Smooth muscle cell (in vitro differentiated cells): ENCODE data around the gene EHBP1L1. TPM values are rescaled to one million over a fixed set of nuclear protein-coding genes. Genes with fewer than 3 reads are reported as not detected.

ENCODE experiments used
- DNase-seq: peaks from one replicate; lab custom pipeline; 2025; ENCODE audit not compliant: unreplicated experiment; lab: John Stamatoyannopoulos, UW
- H2AFZ ChIP-seq: fragments of 200-600 bp; sonication (generic); 2 replicates; pipeline ENCODE4 v1.6.0; 2016; ENCODE audit warnings: antibody characterized with exemption, low read depth, mild to moderate bottlenecking
- H3F3A ChIP-seq: fragments of 200-600 bp; sonication (generic); 2 replicates; pipeline ENCODE4 v1.6.0; 2017; ENCODE audit warnings: antibody characterized with exemption, low read depth
- H3K27ac ChIP-seq: fragments of 200-600 bp; sonication (generic); 2 replicates; pipeline ENCODE4 v1.5.1; 2016; ENCODE audit warnings: low read depth, mild to moderate bottlenecking
- H3K27me3 ChIP-seq: fragments of 200-600 bp; sonication (generic); 2 replicates; pipeline ENCODE4 v1.6.1; 2016; ENCODE audit warnings: low read depth, mild to moderate bottlenecking
- H3K36me3 ChIP-seq: fragments of 200-600 bp; sonication (generic); 2 replicates; pipeline ENCODE4 v1.5.1; 2016; ENCODE audit warnings: low read depth
- H3K4me1 ChIP-seq: fragments of 200-600 bp; sonication (generic); 2 replicates; pipeline ENCODE4 v1.5.1; 2016; ENCODE audit warnings: low read depth
- H3K4me2 ChIP-seq: fragments of 200-600 bp; sonication (generic); 2 replicates; pipeline ENCODE4 v1.6.0; 2016; ENCODE audit warnings: mild to moderate bottlenecking
- H3K4me3 ChIP-seq: fragments of 200-600 bp; sonication (generic); 2 replicates; pipeline ENCODE4 v1.5.1; 2016; ENCODE audit warnings: mild to moderate bottlenecking
- H3K79me2 ChIP-seq: fragments of 200-600 bp; sonication (generic); 2 replicates; pipeline ENCODE4 v1.6.0; 2016; ENCODE audit warnings: low read depth, mild to moderate bottlenecking
- H3K9ac ChIP-seq: fragments of 200-600 bp; sonication (generic); 2 replicates; pipeline ENCODE4 v1.6.0; 2016; ENCODE audit warnings: low read depth
- H3K9me3 ChIP-seq: fragments of 200-600 bp; sonication (generic); replicated peaks from 2 replicates; pipeline ENCODE4 v1.5.1; 2016; ENCODE audit warnings: low read depth
- H4K20me1 ChIP-seq: fragments of 200-600 bp; sonication (generic); 2 replicates; pipeline ENCODE4 v1.6.0; 2016; ENCODE audit warnings: low read depth
- CTCF ChIP-seq: fragments of 200-600 bp; sonication (generic); IDR thresholded peaks from 2 replicates; pipeline ENCODE4 v1.5.1; 2017; ENCODE audit warnings: borderline replicate concordance, mild to moderate bottlenecking, antibody characterized with exemption; ENCODE audit not compliant: insufficient read depth, poor library complexity, severe bottlenecking
- WGBS: methylation state at CpG from one replicate; pipeline ENCODE4 v1.1.7; 2016; ENCODE audit warnings: low lambda C conversion rate; 5-methylcytosine and 5-hydroxymethylcytosine counted together
- polyA plus RNA-seq: library from polyadenylated mRNA; unstranded; fragments of >200 nt; fragmentation: Nextera tagmentation; extraction: Ambion mirVana; gene quantifications from 2 replicates; pipeline ENCODE4 v1.2.1, GENCODE V29; 2016
- total RNA-seq: library from RNA; depleted of rRNA; stranded (reverse); fragments of >200 nt; gene quantifications from 2 replicates; pipeline ENCODE4 v1.2.3, GENCODE V29; 2014

The EHBP1L1 gene
- total and polyA plus RNA-seq, 2 experiments from 2014 or later, result 5.1 to 29.5 TPM

- no peak for DNase-seq
- 79% methylated on average over 18 of the region's 18 CpGs for WGBS
- Histone ChIP-seq H3K4me3 (no peak overlapping the region), H4K20me1 (peaks cover 71% of the 10 kb centered on the region), H3K9me3 (no peaks in the 10 kb centered on the region), H3K79me2 (no peaks in the 10 kb centered on the region), H3K4me2 (no peak overlapping the region), H3K27ac (no peak overlapping the region), H3K4me1 (peaks cover 11% of the 10 kb centered on the region), H3K36me3 (no peaks in the 10 kb centered on the region), H2AFZ (no peak overlapping the region), H3K27me3 (no peaks in the 10 kb centered on the region), H3F3A (peaks cover 31% of the 10 kb centered on the region), H3K9ac (no peak overlapping the region)
- no peak for TF ChIP-seq CTCF
Measured at GRCh38 chr11:65537620-65538231, 38.1 kb upstream of the EHBP1L1 start.

GRCh38 chr11:65538232-65538914, 37.5 kb upstream of the EHBP1L1 start:
- no peak overlapping the region for H2AFZ ChIP-seq
- H3K36me3 ChIP-seq, result no peaks in the 10 kb centered on the region
- no peak overlapping the region for H3K4me3 ChIP-seq
- no peaks in the 10 kb centered on the region for H3K9me3 ChIP-seq
- no peak overlapping the region for H3K27ac ChIP-seq
- H4K20me1 ChIP-seq, result peaks cover 65% of the 10 kb centered on the region
- peaks cover 25% of the 10 kb centered on the region for H3F3A ChIP-seq
- WGBS, result 88% methylated on average over 43 of the region's 43 CpGs
- peak overlapping the region; percentile 83 for H3K4me2 ChIP-seq
- DNase-seq, result no peak
- H3K4me1 ChIP-seq, result peaks cover 11% of the 10 kb centered on the region
- no peak for TF ChIP-seq CTCF
- H3K27me3 ChIP-seq, result no peaks in the 10 kb centered on the region
- H3K79me2 ChIP-seq, result no peaks in the 10 kb centered on the region
- no peak overlapping the region for H3K9ac ChIP-seq

GRCh38 chr11:65538915-65539743, 36.7 kb upstream of the EHBP1L1 start:
- TF ChIP-seq CTCF, result no peak
- 13% methylated on average over 62 of the region's 92 CpGs for WGBS
- H4K20me1 ChIP-seq, result peaks cover 57% of the 10 kb centered on the region
- H3K9ac ChIP-seq, result no peak overlapping the region
- no peak overlapping the region for H2AFZ ChIP-seq
- H3K27me3 ChIP-seq, result no peaks in the 10 kb centered on the region
- no peaks in the 10 kb centered on the region for H3K9me3 ChIP-seq
- no peaks in the 10 kb centered on the region for H3K79me2 ChIP-seq
- peaks cover 11% of the 10 kb centered on the region for H3K4me1 ChIP-seq
- H3K27ac ChIP-seq, result peak overlapping the region; percentile 24
- H3K4me3 ChIP-seq, result peak overlapping the region; percentile 51
- no peak for DNase-seq
- H3K36me3 ChIP-seq, result no peaks in the 10 kb centered on the region
- peaks cover 24% of the 10 kb centered on the region for H3F3A ChIP-seq
- H3K4me2 ChIP-seq, result peak overlapping the region; percentile 83
